ENCODE results near the gene RNASE7.

DNA sequence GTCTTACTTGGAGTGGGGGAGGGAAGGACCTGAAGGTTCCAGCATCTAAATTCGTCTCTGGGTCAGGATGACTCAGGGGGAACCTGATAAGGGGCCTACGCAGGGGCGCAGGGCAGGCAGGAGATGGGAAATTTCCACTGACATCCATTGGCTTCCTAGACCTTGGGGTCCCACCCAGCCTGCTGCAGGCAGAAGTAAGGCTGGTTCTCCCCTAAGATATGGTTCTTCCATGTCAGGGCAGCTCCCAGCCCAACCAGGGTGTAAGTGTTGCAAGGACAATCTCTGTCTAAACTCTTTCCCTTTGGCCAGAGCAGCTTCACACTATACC lies 15.2 kb upstream of the RNASE7 start:
- TF ChIP-seq, protein P1, sequence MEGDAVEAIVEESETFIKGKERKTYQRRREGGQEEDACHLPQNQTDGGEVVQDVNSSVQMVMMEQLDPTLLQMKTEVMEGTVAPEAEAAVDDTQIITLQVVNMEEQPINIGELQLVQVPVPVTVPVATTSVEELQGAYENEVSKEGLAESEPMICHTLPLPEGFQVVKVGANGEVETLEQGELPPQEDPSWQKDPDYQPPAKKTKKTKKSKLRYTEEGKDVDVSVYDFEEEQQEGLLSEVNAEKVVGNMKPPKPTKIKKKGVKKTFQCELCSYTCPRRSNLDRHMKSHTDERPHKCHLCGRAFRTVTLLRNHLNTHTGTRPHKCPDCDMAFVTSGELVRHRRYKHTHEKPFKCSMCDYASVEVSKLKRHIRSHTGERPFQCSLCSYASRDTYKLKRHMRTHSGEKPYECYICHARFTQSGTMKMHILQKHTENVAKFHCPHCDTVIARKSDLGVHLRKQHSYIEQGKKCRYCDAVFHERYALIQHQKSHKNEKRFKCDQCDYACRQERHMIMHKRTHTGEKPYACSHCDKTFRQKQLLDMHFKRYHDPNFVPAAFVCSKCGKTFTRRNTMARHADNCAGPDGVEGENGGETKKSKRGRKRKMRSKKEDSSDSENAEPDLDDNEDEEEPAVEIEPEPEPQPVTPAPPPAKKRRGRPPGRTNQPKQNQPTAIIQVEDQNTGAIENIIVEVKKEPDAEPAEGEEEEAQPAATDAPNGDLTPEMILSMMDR (IDR thresholded peaks at IDR 0.05; ENCODE audit: insufficient read depth, low read length, poor library complexity, severe bottlenecking): no peak
- TF ChIP-seq EZH2phosphoT487 (conservative IDR thresholded peaks at IDR 0.05; ENCODE audit: low read length): no peak
